HG03039 (cell line): Measurements from ENCODE around the gene NPVF.
A peak's percentile ranks its signal among the peaks of the same experiment; 100 is the strongest.

Experiments
- ATAC-seq: cut with Tn5 transposase; IDR thresholded peaks from one replicate; pipeline ENCODE4 v1.9.1; 2021; ENCODE audit warnings: mild to moderate bottlenecking, moderate library complexity; ENCODE audit not compliant: unreplicated experiment

The NPVF gene

GRCh38 chr7:25235471-25235870 is 7.2 kb upstream of the NPVF start:
- ATAC-seq, result no peak

- ATAC-seq, result no peak
These were observed 6.0 kb upstream of the NPVF start for GRCh38 chr7:25234336-25234735.

GRCh38 chr7:25223206-25223605 is 5.1 kb downstream of the NPVF start:
- ATAC-seq, result no peak

- ATAC-seq, result no peak
These were observed 5.6 kb downstream of the NPVF start for GRCh38 chr7:25222666-25223065.

- ATAC-seq, result no peak
These were observed 7.3 kb downstream of the NPVF start for GRCh38 chr7:25221009-25221408.

GRCh38 chr7:25218191-25218590 is 10.1 kb downstream of the NPVF start:
- no peak for ATAC-seq

- ATAC-seq, result no peak
These were observed 11.4 kb downstream of the NPVF start for GRCh38 chr7:25216837-25217236.

GRCh38 chr7:25215694-25216335 is 12.5 kb downstream of the NPVF start:
- no peak for ATAC-seq

GRCh38 chr7:25208525-25209221 is 19.6 kb downstream of the NPVF start:
- ATAC-seq, result no peak

GRCh38 chr7:25207887-25208286 is 20.4 kb downstream of the NPVF start:
- no peak for ATAC-seq

- no peak for ATAC-seq
These were observed 21.5 kb downstream of the NPVF start for GRCh38 chr7:25206765-25207164.

GRCh38 chr7:25196132-25196896 is 32.0 kb downstream of the NPVF start:
- no peak for ATAC-seq

- ATAC-seq, result no peak
These were observed 34.2 kb downstream of the NPVF start for GRCh38 chr7:25194036-25194435.

GRCh38 chr7:25192043-25192442 is 36.2 kb downstream of the NPVF start:
- no peak for ATAC-seq

GRCh38 chr7:25189197-25189596 is 39.1 kb downstream of the NPVF start:
- ATAC-seq, result no peak

- no peak for ATAC-seq
These were observed 40.4 kb downstream of the NPVF start for GRCh38 chr7:25187932-25188331.

- no peak for ATAC-seq
These were observed 41.9 kb downstream of the NPVF start for GRCh38 chr7:25186436-25186835.

- ATAC-seq, result no peak
These were observed 46.8 kb downstream of the NPVF start for GRCh38 chr7:25181532-25181931.

- no peak for ATAC-seq
These were observed 47.3 kb downstream of the NPVF start for GRCh38 chr7:25180946-25181345.

GRCh38 chr7:25180592-25180923 is 47.7 kb downstream of the NPVF start:
- peak; percentile 24 for ATAC-seq

GRCh38 chr7:25179771-25180591 is 48.3 kb downstream of the NPVF start:
- ATAC-seq, result peak; percentile 97
